BLaER1 treated with 17β-estradiol and CSF1 and Interleukin-3, amounts not matched to agents 10 nM and 100 nM (cell line): ENCODE results near the gene CDC7.
A peak's percentile ranks its signal among the peaks of the same experiment; 100 is the strongest.

Experiments
- H3K27ac ChIP-seq, 11 experiments: shearing (Covaris generic); formaldehyde crosslinking; 2 replicates each; pipeline ENCODE4 v1.8.1; 2022
- H3K27me3 ChIP-seq, 11 experiments: shearing (Covaris generic); formaldehyde crosslinking; 2 replicates each; pipeline ENCODE4 v1.8.1; 2022
- H3K36me3 ChIP-seq, 11 experiments: shearing (Covaris generic); formaldehyde crosslinking; 2 replicates each; pipeline ENCODE4 v1.8.1; 2022
- H3K4me1 ChIP-seq, 10 experiments: shearing (Covaris generic); formaldehyde crosslinking; 2 replicates each; pipeline ENCODE4 v1.8.1; 2022
- H3K4me2 ChIP-seq, 11 experiments: shearing (Covaris generic); formaldehyde crosslinking; 2 replicates each; pipeline ENCODE4 v1.8.1; 2022
- H3K4me3 ChIP-seq, 10 experiments: shearing (Covaris generic); formaldehyde crosslinking; 2 replicates each; pipeline ENCODE4 v1.8.1; 2022
- H3K9ac ChIP-seq, 11 experiments: shearing (Covaris generic); formaldehyde crosslinking; 2 replicates each; pipeline ENCODE4 v1.8.1; 2022
- H3K9me3 ChIP-seq, 11 experiments: shearing (Covaris generic); formaldehyde crosslinking; replicated peaks in 1 of 11; 2 replicates each; pipeline ENCODE4 v1.8.1; 2022
- H4K20me1 ChIP-seq, 11 experiments: shearing (Covaris generic); formaldehyde crosslinking; 2 replicates each; pipeline ENCODE4 v1.8.1; 2022
- Cebpa-rat ChIP-seq, 11 experiments: shearing (Covaris generic); IDR thresholded peaks; 2 replicates each; pipeline ENCODE4 v1.8.1; 2022

CDC7 gene

GRCh38 chr1:91572044-91572443 is 71.4 kb downstream of the CDC7 start:
- peak overlapping the region; percentile 77 to 96 (median 87) for H3K4me2 ChIP-seq
- peak overlapping the region in 10 of 11 experiments; percentile 43 to 88 (median 78); a peak in 20 of 22 replicates for H3K27ac ChIP-seq
- peak overlapping the region; percentile 2 to 60 (median 53); a peak in 19 of 20 replicates for H3K4me3 ChIP-seq
- peak overlapping the region; percentile 7 to 77 (median 67); a peak in 20 of 22 replicates for H3K9ac ChIP-seq
- H3K36me3 ChIP-seq = no peaks in the 10 kb centered on the region
- peaks cover 0 to 4% (median 0%) of the 10 kb centered on the region in 11 experiments; a peak in 1 of 22 replicates for H4K20me1 ChIP-seq
- no peak for TF ChIP-seq Cebpa-rat (IDR thresholded peaks at IDR 0.05)
- peaks cover 52 to 84% (median 81%) of the 10 kb centered on the region in 10 experiments for H3K4me1 ChIP-seq
- H3K9me3 ChIP-seq = peaks cover 0 to 5% (median 0%) of the 10 kb centered on the region in 11 experiments; a peak in 2 of 22 replicates
- peaks cover 0 to 54% (median 0%) of the 10 kb centered on the region in 11 experiments; a peak in 4 of 22 replicates for H3K27me3 ChIP-seq
